ENCODE measurements around the gene KLHL2. TPM values are rescaled to one million over a fixed set of nuclear protein-coding genes. Genes with fewer than 3 reads are reported as not detected.

The KLHL2 gene
- total and polyA plus RNA-seq, 9 of the 15 experiments (the other 6 are each of a cell fraction or from before 2014, with no cell fraction given), result 2.5 to 11.3 (median 6.1) TPM

GRCh38 chr4:165177725-165178666 is 29.4 kb upstream of the KLHL2 start:
- TF ChIP-seq NONO (IDR thresholded peaks at IDR 0.05; ENCODE audit: low read depth in 2 of 2, low read length in 1 of 2) (no peak), ZKSCAN8 (CRISPR knock-in tag; IDR thresholded peaks at IDR 0.05) (no peak), NFIC (IDR thresholded peaks at IDR 0.05) (no peak), ZNF431 (CRISPR knock-in tag; IDR thresholded peaks at IDR 0.05) (no peak), POLR2A (conservative IDR thresholded peaks at IDR 0.05) (no peak), USF2 (CRISPR knock-in tag; IDR thresholded peaks at IDR 0.05) (no peak), ZNF589 (CRISPR knock-in tag; IDR thresholded peaks at IDR 0.05; ENCODE audit: low read depth) (no peak), GTF2A2 (tag; IDR thresholded peaks at IDR 0.05) (no peak), NFRKB (IDR thresholded peaks at IDR 0.05; ENCODE audit: low read depth) (no peak), HMG20A (CRISPR knock-in tag; conservative IDR thresholded peaks at IDR 0.05) (no peak), NFXL1 (CRISPR knock-in tag; IDR thresholded peaks at IDR 0.05) (no peak), RHOXF2B (CRISPR knock-in tag; conservative IDR thresholded peaks at IDR 0.05) (no peak), CGGBP1 (CRISPR knock-in tag; IDR thresholded peaks at IDR 0.05) (no peak), CC2D1A (IDR thresholded peaks at IDR 0.05) (no peak), NKRF (IDR thresholded peaks at IDR 0.05; ENCODE audit: borderline replicate concordance) (no peak), PTRF (tag; IDR thresholded peaks at IDR 0.05) (no peak), SREBF1 (IDR thresholded peaks at IDR 0.05; ENCODE audit: borderline replicate concordance, low read depth, low read length) (no peak)
- H3K9me1 ChIP-seq (ENCODE audit: control insufficient read depth, insufficient read depth, low read length), result no peaks in the 10 kb centered on the region
- no peak overlapping the region for H2AFZ ChIP-seq (ENCODE audit: low read depth, low read length)
- no peaks in the 10 kb centered on the region for H3K27me3 ChIP-seq (ENCODE audit: control insufficient read depth in 2 of 2, insufficient read depth in 2 of 2, low read length in 2 of 2)
- ATAC-seq (no peak), DNase-seq (ENCODE audit: extremely low read depth in 1 of 4, low spot score in 3 of 4) (no peak), FAIRE-seq (no peak)
- ChIA-PET POLR2A (interaction anchor here (0.5 kb wide), 1 partner anchor 33 kb away, joined by 3 read pairs; no protein-coding TSS in a partner anchor), CTCF (ENCODE audit: low intra/inter-chr PET ratio) (no interaction called here)
- H4K20me1 ChIP-seq (replicated peaks; ENCODE audit: control insufficient read depth, insufficient read depth, low read length), result no peaks in the 10 kb centered on the region
- H3K4me2 ChIP-seq (ENCODE audit: insufficient read depth, low read length), result no peak overlapping the region
- H3K4me1 ChIP-seq (replicated peaks in 1 of 2; ENCODE audit: control insufficient read depth in 2 of 2, insufficient read depth in 2 of 2, low read length in 2 of 2), result no peaks in the 10 kb centered on the region
- WGBS (ENCODE audit: insufficient coverage, low coverage, missing lambda C conversion rate), result 2% methylated on average over 3 of the region's 3 CpGs
- no peaks in the 10 kb centered on the region for H3K79me2 ChIP-seq (ENCODE audit: control insufficient read depth, insufficient read depth, low read length)
- no peaks in the 10 kb centered on the region for H3K36me3 ChIP-seq (ENCODE audit: control insufficient read depth, insufficient read depth, low read length)
- no peak overlapping the region for H3K9ac ChIP-seq (ENCODE audit: insufficient read depth in 1 of 2, low read depth in 2 of 2, low read length in 2 of 2)
- in situ Hi-C loops (cut with MboI), result no loop called here
- H3K9me3 ChIP-seq (replicated peaks; ENCODE audit: control insufficient read depth, insufficient read depth, low read depth, low read length), result no peaks in the 10 kb centered on the region
- H3K4me3 ChIP-seq, result no peak overlapping the region
- no peak overlapping the region for H3K27ac ChIP-seq (ENCODE audit: extremely low read depth, low read depth, low read length)
- intact Hi-C loops (cut with micrococcal nuclease), result no loop called here
- BruUV-seq (replicated peaks), result no TSS peak
